SU-DHL-6 (cell line): ENCODE measurements around the gene PPM1B.

ENCODE experiments used
- CTCF ChIP-seq: fragments of 200-600 bp; sonication (generic); IDR thresholded peaks from one replicate; pipeline ENCODE4 v1.5.1; 2017; ENCODE audit warnings: antibody characterized with exemption, mild to moderate bottlenecking, low read length, moderate library complexity; ENCODE audit not compliant: insufficient read depth, poor library complexity, severe bottlenecking
- EZH2phosphoT487 ChIP-seq: fragments of 200-600 bp; sonication (generic), shearing (Covaris generic); conservative IDR thresholded peaks from 2 replicates; pipeline ENCODE4 v1.6.1; 2018; ENCODE audit warnings: mild to moderate bottlenecking, antibody characterized with exemption, low read length, moderate library complexity, mixed read lengths

- TF ChIP-seq CTCF (no peak), EZH2phosphoT487 (no peak)
Observed at GRCh38 chr2:44181648-44182047, 13.0 kb downstream of the PPM1B start.
